ENCODE measurements around the gene GPX4. TPM values are rescaled to one million over a fixed set of nuclear protein-coding genes. Genes with fewer than 3 reads are reported as not detected.

The GPX4 gene
- total and polyA plus RNA-seq, 9 of the 15 experiments (the other 6 are each of a cell fraction or from before 2014, with no cell fraction given) = 61.4 to 661 (median 349) TPM

GRCh38 chr19:1131718-1132551 lies 28.1 kb downstream of the GPX4 start (continued):
- TF ChIP-seq GTF2A2 (tag; IDR thresholded peaks at IDR 0.05) (no peak), ZHX1 (conservative IDR thresholded peaks at IDR 0.05; ENCODE audit: low read length) (no peak), RNF219 (CRISPR knock-in tag; IDR thresholded peaks at IDR 0.05) (no peak), MYBL2 (IDR thresholded peaks at IDR 0.05; ENCODE audit: low read depth) (no peak), MYBL2 (CRISPR knock-in tag; IDR thresholded peaks at IDR 0.05; ENCODE audit: borderline replicate concordance) (no peak), POLR2A (conservative IDR thresholded peaks at IDR 0.05) (no peak), SRSF7 (optimal IDR thresholded peaks at IDR 0.05; ENCODE audit: low read depth, low read length) (no peak), ERF (CRISPR knock-in tag; IDR thresholded peaks at IDR 0.05) (no peak), U2AF1 (optimal IDR thresholded peaks at IDR 0.05; ENCODE audit: low read depth, low read length) (no peak), SPI1 (IDR thresholded peaks at IDR 0.05; ENCODE audit: borderline replicate concordance, low read depth, low read length) (peak; percentile 45; the same call in 1 of the 2 replicates), FOSL1 (tag; conservative IDR thresholded peaks at IDR 0.05) (peak; percentile 57), NFRKB (IDR thresholded peaks at IDR 0.05; ENCODE audit: low read depth) (no peak), ZNF347 (CRISPR knock-in tag; IDR thresholded peaks at IDR 0.05; ENCODE audit: low read depth) (no peak), ZNF644 (tag; IDR thresholded peaks at IDR 0.05; ENCODE audit: low read depth) (no peak), DMBX1 (CRISPR knock-in tag; IDR thresholded peaks at IDR 0.05; ENCODE audit: borderline replicate concordance) (no peak), TAF15 (IDR thresholded peaks at IDR 0.05; ENCODE audit: low read depth, low read length) (no peak), NCOA1 (IDR thresholded peaks at IDR 0.05; ENCODE audit: low read depth) (no peak), MXI1 (IDR thresholded peaks at IDR 0.05; ENCODE audit: low read depth, low read length) (no peak), ZNF239 (CRISPR knock-in tag; IDR thresholded peaks at IDR 0.05) (no peak), TAF7 (tag; IDR thresholded peaks at IDR 0.05) (no peak), BMI1 (IDR thresholded peaks at IDR 0.05; ENCODE audit: low read length) (no peak), ARID2 (IDR thresholded peaks at IDR 0.05) (no peak), E2F8 (IDR thresholded peaks at IDR 0.05; ENCODE audit: low read depth, partially characterized antibody) (no peak)
